K562 (cell line): Measurements from ENCODE around the gene KRTAP5-4. TPM values are rescaled to one million over a fixed set of nuclear protein-coding genes. Genes with fewer than 3 reads are reported as not detected.

Source experiments
- CBX2 ChIP-seq: fragments of 200-600 bp; sonication (generic); IDR thresholded peaks from one replicate; pipeline ENCODE4 v1.6.1; 2012; ENCODE audit warnings: mild to moderate bottlenecking, low read length, inconsistent platforms; ENCODE audit not compliant: insufficient read depth, poor library complexity, severe bottlenecking
- ELF4 ChIP-seq: fragments of 450-650 bp; formaldehyde crosslinking; IDR thresholded peaks from 2 replicates; pipeline ENCODE4 v1.4.0; 2022; ENCODE audit warnings: missing genetic modification characterization
- GABPB1 ChIP-seq: sonication (generic); formaldehyde crosslinking; IDR thresholded peaks from 2 replicates; pipeline ENCODE4 v1.8.0; 2022; ENCODE audit warnings: mild to moderate bottlenecking, missing genetic modification reagents
- MAFK ChIP-seq: IDR thresholded peaks from 2 replicates; pipeline ENCODE4 v1.6.1; 2011; ENCODE audit warnings: low read length, improper control_type of control experiment
- MYC ChIP-seq, 2 experiments: fragments of 250-450 bp in 1 of 2; sonication (Bioruptor Pico) in 1 of 2; IDR thresholded peaks; 2 replicates each; pipeline versions ENCODE4 v1.5.1 to v1.6.1; 2012 to 2021; ENCODE audit warnings: low read depth in 2 of 2, borderline replicate concordance in 1 of 2, improper control_type of control experiment in 1 of 2, low read length in 1 of 2, mild to moderate bottlenecking in 1 of 2, moderate library complexity in 1 of 2
- NCOA1 ChIP-seq: fragments of 450-650 bp; IDR thresholded peaks from 2 replicates; pipeline ENCODE4 v1.6.1; 2016; ENCODE audit warnings: low read depth
- POLR2AphosphoS5 ChIP-seq: IDR thresholded peaks from 2 replicates; pipeline ENCODE4 v1.6.1; 2011; ENCODE audit warnings: mild to moderate bottlenecking, low read depth, low read length, moderate library complexity; ENCODE audit not compliant: control insufficient read depth, insufficient read depth
- ZBTB8A ChIP-seq: fragments of 450-650 bp; IDR thresholded peaks from 2 replicates; pipeline ENCODE4 v1.6.1; 2018; ENCODE audit warnings: mild to moderate bottlenecking, moderate library complexity; ENCODE audit not compliant: partially characterized antibody
- ZNF239 ChIP-seq: fragments of 250-450 bp; sonication (Bioruptor Pico); IDR thresholded peaks from 2 replicates; pipeline ENCODE4 v1.4.0; 2020; ENCODE audit warnings: mild to moderate bottlenecking
- polyA plus RNA-seq, 8 experiments: library from polyadenylated mRNA; depleted of rRNA in 4 of 8; stranded (reverse) in 5 of 8; unstranded in 3 of 8; fragments of >200 nt; fragmentation: Nextera tagmentation in 2 of 8; fragmentation: Illumina TruSeq in 1 of 8; extraction: Ambion mirVana in 2 of 8; extraction: Trizol in 1 of 8; gene quantifications; 2 replicates each; pipeline versions ENCODE4 v1.2.1 to v1.2.3, GENCODE V29; 2011 to 2014; ENCODE audit warnings: inconsistent platforms in 1 of 8, missing spikeins in 1 of 8
- total RNA-seq, 7 experiments: library from RNA; depleted of rRNA in 6 of 7; stranded (reverse); fragments of >200 nt in 6 of 7; fragmentation: Illumina TruSeq in 2 of 7; extraction: Trizol in 2 of 7; gene quantifications; 2 replicates each; pipeline versions ENCODE4 v1.2.1 to v1.2.3, GENCODE V29; 2011 to 2021; ENCODE audit warnings: low replicate concordance in 1 of 7
- TF ChIP-seq, protein P1 (sequence below), 2 experiments: fragments of 450-650 bp; IDR thresholded peaks; 2 replicates each; pipeline ENCODE4 v1.6.1; 2016; ENCODE audit warnings: mild to moderate bottlenecking in 2 of 2, borderline replicate concordance in 1 of 2, low read depth in 1 of 2, moderate library complexity in 1 of 2
- TF ChIP-seq, protein P2 (sequence below): fragments of 450-650 bp; IDR thresholded peaks from 2 replicates; pipeline ENCODE4 v1.6.1; 2018; ENCODE audit not compliant: partially characterized antibody

KRTAP5-4 gene
- total and polyA plus RNA-seq, 9 of the 15 experiments (the other 6 are each of a cell fraction or from before 2014, with no cell fraction given) = not detected

DNA sequence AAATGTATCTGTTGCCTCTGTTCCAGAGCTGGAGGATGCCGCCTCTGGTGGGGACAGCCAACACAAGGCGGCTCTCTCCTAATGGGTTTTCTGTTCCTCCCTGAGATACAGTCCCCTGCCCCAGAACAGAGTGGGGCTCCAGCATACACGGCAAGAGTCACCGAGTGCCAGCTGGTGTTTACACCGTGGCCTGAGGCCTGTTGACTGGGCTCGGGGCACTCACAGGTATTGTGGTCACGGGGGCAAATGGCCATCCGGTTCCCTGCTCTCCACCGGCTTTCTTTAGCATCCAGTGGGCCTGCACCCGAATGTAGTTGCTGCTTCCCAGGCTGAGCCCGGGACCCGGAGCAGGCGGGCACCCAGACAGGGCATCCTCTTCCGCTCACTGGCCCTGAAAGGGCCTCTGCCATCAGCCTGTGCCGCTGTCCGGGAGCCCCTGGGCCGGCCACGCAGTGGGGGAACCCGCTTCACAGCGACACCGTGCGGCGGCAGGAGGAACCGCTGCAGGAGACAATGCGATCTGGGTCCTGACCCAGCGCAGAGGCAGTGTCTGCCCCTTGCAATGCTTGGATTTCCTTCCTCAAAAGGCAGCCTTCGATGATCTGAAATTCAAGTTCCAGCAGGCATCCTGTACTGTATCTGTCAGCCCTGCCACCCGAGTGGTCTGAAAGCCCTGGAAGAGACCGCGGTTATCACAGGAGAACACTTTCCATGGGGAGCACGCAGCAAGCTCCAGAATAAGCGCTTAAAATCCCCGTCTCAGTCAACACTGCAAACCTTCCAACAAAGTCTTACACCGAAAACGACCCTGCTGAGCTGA lies 6.8 kb upstream of the KRTAP5-4 start (continued):
- TF ChIP-seq, protein P1, sequence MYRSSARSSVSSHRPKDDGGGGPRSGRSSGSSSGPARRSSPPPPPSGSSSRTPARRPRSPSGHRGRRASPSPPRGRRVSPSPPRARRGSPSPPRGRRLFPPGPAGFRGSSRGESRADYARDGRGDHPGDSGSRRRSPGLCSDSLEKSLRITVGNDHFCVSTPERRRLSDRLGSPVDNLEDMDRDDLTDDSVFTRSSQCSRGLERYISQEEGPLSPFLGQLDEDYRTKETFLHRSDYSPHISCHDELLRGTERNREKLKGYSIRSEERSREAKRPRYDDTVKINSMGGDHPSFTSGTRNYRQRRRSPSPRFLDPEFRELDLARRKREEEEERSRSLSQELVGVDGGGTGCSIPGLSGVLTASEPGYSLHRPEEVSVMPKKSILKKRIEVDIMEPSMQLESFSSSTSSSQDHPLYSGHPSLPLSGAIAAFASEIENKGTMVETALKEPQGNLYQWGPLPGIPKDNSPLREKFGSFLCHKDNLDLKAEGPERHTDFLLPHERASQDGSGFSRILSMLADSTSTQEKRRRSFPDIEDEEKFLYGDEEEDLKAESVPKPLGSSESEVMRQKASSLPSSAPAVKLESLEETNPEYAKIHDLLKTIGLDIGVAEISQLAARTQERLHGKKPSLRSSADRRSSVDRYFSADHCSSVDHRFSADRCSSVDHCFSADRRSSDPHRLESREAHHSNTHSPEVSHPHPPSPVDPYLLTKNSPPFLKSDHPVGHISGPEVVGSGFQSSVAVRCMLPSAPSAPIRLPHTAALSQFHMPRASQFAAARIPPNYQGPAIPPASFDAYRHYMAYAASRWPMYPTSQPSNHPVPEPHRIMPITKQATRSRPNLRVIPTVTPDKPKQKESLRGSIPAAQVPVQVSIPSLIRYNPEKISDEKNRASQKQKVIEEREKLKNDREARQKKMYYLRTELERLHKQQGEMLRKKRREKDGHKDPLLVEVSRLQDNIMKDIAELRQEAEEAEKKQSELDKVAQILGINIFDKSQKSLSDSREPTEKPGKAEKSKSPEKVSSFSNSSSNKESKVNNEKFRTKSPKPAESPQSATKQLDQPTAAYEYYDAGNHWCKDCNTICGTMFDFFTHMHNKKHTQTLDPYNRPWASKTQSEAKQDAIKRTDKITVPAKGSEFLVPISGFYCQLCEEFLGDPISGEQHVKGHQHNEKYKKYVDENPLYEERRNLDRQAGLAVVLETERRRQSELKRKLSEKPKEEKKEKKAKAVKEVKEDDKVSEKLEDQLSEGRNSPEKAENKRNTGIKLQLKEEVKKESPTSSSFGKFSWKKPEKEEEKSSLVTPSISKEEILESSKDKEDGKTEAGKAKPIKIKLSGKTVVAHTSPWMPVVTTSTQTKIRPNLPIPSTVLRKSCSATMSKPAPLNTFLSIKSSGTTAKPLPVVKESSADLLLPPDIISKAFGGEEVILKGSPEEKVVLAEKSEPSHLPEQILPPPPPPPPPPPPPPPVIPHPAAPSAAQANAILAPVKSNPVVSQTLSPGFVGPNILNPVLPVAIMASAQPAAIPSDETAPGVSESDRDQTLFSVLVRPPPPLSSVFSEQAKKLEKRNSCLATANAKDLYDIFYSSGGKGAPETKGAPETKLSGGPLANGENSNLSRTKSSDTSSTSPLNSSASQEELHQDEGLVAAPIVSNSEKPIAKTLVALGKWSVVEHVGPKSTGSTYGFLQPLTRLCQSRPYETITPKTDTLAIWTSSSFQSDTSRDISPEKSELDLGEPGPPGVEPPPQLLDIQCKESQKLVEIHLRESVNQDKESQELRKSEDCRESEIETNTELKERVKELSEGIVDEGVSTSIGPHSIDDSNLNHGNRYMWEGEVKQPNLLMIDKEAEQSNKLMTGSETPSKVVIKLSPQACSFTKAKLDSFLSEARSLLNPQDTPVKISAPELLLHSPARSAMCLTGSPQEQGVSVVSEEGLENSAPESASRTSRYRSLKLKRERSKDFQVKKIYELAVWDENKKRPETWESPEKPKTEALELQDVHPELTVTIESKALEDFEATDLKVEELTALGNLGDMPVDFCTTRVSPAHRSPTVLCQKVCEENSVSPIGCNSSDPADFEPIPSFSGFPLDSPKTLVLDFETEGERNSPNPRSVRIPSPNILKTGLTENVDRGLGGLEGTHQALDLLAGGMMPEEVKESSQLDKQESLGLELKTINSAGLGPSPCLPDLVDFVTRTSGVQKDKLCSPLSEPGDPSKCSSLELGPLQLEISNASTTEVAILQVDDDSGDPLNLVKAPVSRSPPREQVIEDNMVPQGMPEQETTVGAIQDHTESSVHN (IDR thresholded peaks at IDR 0.05; ENCODE audit: borderline replicate concordance in 1 of 2, low read depth in 1 of 2) = no peak
- TF ChIP-seq MYC (IDR thresholded peaks at IDR 0.05; ENCODE audit: low read depth, low read length) (no peak), MYC (CRISPR knock-in tag; IDR thresholded peaks at IDR 0.05; ENCODE audit: borderline replicate concordance, low read depth) (no peak), CBX2 (no peak), NCOA1 (no peak), ZBTB8A (no peak), ZNF239 (no peak), ELF4 (CRISPR knock-in tag) (no peak), POLR2AphosphoS5 (no peak), MAFK (no peak), GABPB1 (CRISPR knock-in tag) (no peak)
- TF ChIP-seq, protein P2, sequence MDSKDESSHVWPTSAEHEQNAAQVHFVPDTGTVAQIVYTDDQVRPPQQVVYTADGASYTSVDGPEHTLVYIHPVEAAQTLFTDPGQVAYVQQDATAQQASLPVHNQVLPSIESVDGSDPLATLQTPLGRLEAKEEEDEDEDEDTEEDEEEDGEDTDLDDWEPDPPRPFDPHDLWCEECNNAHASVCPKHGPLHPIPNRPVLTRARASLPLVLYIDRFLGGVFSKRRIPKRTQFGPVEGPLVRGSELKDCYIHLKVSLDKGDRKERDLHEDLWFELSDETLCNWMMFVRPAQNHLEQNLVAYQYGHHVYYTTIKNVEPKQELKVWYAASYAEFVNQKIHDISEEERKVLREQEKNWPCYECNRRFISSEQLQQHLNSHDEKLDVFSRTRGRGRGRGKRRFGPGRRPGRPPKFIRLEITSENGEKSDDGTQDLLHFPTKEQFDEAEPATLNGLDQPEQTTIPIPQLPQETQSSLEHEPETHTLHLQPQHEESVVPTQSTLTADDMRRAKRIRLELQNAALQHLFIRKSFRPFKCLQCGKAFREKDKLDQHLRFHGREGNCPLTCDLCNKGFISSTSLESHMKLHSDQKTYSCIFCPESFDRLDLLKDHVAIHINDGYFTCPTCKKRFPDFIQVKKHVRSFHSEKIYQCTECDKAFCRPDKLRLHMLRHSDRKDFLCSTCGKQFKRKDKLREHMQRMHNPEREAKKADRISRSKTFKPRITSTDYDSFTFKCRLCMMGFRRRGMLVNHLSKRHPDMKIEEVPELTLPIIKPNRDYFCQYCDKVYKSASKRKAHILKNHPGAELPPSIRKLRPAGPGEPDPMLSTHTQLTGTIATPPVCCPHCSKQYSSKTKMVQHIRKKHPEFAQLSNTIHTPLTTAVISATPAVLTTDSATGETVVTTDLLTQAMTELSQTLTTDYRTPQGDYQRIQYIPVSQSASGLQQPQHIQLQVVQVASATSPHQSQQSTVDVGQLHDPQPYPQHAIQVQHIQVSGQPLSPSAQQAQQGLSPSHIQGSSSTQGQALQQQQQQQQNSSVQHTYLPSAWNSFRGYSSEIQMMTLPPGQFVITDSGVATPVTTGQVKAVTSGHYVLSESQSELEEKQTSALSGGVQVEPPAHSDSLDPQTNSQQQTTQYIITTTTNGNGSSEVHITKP = no peak
- TF ChIP-seq, all 486 proteins: peak for 8
